K562 treated with DMSO at 1 percent for 4 hours (cell line): ENCODE data around the gene SREBF2. TPM values are rescaled to one million over a fixed set of nuclear protein-coding genes. Genes with fewer than 3 reads are reported as not detected.

Experiments
- total RNA-seq: library from RNA; unstranded; fragments of 300-600 nt; gene quantifications from 2 replicates; pipeline ENCODE4 v1.2.3, GENCODE V29; 2022; ENCODE audit not compliant: insufficient read depth

The SREBF2 gene
- total RNA-seq: 83.4 and 90.6 TPM in 2 replicates

DNA sequence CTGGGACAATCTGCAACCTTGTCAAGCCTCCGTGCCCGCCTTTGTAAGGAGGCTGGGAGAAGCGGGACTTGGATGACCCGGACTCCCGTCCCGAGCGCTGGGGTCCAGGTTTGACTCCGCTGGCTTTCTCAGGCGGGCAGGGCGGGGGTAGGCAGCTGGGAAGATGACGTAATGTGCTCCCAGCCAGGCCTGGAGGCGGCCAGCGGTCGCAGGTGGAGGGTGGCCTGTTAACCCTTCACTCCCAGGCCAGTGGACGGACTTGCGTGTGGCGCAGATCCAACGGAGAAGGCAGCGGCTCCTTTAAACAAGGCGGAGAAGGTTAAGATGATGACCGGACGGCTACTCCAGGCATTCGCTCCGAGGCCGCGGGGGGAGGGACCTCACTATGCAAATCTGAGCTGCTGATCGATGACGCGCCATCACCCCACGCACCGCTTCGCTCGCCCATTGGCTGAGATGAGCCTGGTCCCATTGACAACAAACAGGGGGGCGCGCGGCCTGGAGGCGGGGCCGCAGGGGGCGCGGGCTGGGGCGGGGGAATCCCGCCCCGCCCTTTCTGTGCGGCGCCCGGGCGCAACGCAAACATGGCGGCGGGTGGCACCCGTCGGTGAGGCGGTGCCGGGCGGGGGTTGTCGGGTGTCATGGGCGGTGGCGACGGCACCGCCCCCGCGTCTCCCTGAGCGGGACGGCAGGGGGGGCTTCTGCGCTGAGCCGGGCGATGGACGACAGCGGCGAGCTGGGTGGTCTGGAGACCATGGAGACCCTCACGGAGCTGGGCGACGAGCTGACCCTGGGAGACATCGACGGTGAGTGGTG, at the start of gene SREBF2:
TSS of gene SREBF2 (plus strand) at position 553 of the 816 bp plus-strand sequence. CDS start at position 719, 166 bp downstream.

DNA sequence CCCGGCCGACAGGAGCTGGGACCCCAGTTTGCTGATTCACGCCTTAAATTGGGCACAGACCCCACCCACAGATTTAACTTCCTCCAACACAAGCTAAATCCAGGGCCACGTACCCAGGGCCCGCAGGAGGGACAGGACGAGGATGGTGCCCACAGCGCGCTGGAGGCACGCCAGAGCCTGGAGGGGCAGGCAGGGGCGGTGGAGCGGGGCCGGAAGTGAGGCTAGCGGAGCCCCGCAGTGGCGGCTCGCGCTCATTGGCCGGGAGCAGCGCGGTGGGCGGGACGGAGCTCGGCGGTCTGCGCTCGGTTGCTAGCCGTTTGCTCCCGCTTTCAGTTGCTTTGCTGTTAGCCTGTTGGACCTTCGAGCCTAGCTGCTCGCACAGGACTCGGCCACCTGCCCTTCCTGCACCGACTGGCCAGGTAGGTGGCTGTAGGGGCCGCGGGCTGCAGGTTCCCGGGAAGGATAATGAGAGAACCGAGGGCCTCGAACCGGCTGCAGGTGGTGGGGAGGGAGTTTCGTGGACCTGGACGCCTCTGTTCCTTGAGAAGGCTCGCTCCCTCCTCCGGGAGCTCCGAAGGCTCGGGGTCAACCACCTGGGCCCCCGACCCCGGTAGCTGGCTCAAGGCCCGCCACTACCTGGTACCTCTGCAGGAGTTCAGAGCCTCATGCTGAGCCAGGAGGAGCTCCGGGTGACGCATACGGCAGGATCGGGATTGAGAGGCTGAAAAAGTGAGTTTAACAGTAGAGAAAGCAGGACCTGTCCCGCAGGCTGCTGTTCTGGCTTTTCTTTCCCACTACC, 32.4 kb upstream of the SREBF2 start, which contains the start of gene CCDC134:
TSS of gene CCDC134 (plus strand) at position 332 of the 799 bp plus-strand sequence. CDS start 8,212 bp downstream, outside the sequence.

DNA sequence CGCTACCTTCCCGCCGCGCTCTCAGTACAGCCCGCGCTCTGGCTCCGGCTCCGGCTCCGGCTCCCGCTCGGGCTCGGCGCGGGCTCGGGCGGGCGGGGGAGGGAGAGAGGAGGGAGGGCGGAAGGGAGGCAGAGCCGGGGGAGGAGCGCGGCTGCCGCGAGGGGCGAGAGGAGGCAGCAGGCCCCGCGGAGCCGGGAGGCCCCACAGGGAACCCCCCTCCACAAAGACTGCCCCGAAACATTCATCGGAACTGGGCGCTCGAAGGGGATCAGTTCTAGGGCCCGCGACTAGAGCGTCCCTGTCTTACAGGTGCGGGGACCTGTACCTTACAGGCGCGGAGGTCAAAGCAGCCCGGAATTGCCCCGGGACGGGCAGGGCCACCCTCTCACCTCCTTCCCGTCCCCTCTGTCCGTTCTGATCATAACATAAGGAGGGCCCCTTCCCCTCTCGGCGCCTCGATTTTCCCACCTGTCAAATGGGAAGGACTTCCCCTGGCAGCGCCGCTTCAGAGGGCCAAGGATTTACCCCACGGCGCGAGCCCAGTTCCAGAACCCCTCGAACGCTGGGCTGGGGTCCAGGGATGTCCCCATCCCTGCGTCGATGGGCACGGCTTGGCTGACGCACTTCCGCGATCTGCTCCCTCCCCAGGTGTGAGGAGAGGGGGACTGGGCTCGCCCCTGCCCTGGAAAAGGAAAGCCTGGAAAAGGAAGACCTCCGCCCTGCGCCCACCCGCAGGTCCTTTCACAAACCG, 82.3 kb downstream of the SREBF2 start, which contains the start of gene SHISA8:
TSS of gene SHISA8 (minus strand) at position 40 of the 751 bp plus-strand sequence. CDS start 407 bp downstream, outside the sequence.

DNA sequence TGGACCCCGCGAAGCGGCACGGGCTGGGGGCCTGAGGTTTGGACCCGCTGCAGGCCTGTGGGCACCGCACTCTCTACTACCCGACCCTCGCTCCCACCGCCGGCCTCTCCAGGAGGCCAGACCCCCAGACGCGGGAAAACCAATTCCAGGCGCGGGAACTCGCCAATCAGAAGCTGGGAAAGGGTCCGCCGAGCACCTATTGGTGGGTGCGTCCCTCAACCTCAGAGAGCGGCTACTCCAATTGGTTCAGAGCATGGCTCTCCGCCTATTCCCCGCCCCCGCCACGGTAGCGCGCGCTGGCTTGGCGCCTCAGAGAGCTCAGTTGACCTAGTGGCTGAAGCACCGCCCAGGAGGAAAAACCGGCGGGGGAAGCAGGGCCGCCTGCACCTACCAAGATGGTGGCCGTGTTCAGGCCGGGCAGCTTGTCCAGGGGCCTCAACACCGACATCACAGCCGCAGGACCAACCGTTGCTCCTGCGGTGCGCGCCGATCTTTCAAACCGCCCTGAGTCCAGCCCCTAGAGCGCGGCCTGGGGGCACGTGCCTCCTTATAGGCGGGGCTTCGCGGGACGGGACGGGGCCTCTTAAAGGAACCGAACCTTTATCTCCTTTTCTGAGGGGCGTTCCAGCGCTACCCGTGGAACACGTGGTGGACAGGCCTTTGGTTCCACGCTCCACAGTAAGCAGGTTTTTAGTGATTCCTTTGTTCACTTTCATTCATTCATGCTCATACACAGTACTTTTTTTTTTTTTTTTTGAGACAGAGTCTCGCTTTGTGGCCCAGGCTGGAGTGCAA, 113.9 kb downstream of the SREBF2 start, which contains the start of gene CENPM:
TSS of gene CENPM (minus strand) at position 524 of the 795 bp plus-strand sequence. CDS start at position 448, 76 bp downstream.

DNA sequence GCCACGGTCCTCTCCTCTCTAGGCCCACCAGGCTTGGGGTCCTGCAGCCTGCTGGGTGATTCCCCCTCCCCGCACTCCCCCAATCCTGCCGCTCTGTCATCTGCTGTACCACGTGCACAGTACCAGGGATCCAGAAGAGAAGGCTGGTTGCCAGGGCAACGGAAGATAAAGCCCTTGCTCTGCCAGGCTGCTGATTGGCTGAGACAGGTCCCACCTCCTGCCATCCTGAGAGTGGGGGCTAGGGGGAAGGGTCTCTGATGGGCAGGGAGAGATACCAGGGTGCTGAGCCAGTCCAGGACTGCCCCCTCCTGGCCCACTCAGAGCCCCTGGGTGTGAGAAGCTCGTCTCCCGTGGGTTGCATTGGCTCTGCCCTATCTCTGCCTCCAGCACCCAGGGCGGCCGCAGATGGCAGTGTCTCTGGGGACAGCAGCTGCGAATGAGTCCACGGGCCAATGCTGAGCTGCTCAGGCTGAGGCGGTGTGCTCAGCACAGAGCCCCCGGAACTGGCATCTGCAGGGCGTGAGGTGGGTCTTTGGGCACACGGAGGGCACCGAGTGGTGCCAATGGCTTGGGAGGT, 119.1 kb downstream of the SREBF2 start, which contains the start of gene SMIM45:
TSS of gene SMIM45 (plus strand) at position 253 of the 577 bp plus-strand sequence.

Other genes starting within 250 kb of the SREBF2 start
- gene PMM1, start 243.3 kb upstream of the SREBF2 start, total RNA-seq: 41.3 and 54.8 TPM in 2 replicates
- gene DESI1, start 212.1 kb upstream of the SREBF2 start, total RNA-seq: 12.7 and 14.7 TPM in 2 replicates
- gene XRCC6, start 211.8 kb upstream of the SREBF2 start, total RNA-seq: 255 and 261 TPM in 2 replicates
- gene SNU13, start 144.2 kb upstream of the SREBF2 start, total RNA-seq: 112 and 113 TPM in 2 replicates
- not detected in 2 replicates for gene MEI1, start 133.6 kb upstream of the SREBF2 start, total RNA-seq
- gene CCDC134, start 32.4 kb upstream of the SREBF2 start, total RNA-seq: 2.4 and 4.0 TPM in 2 replicates
- gene SHISA8, start 82.0 kb downstream of the SREBF2 start, total RNA-seq: not detected in 2 replicates
- 0.40 and 0.42 TPM in 2 replicates for gene TNFRSF13C, start 93.7 kb downstream of the SREBF2 start, total RNA-seq
- 39.0 and 39.2 TPM in 2 replicates for gene CENPM, start 114.0 kb downstream of the SREBF2 start, total RNA-seq
- gene SEPTIN3, start 136.3 kb downstream of the SREBF2 start, total RNA-seq: 0.25 TPM in 1 of 2 replicates, not detected in the other
- gene WBP2NL, start 165.7 kb downstream of the SREBF2 start, total RNA-seq: not detected in 2 replicates
- 34.1 and 34.2 TPM in 2 replicates for gene NAGA, start 237.7 kb downstream of the SREBF2 start, total RNA-seq
- gene PHETA2, start 241.1 kb downstream of the SREBF2 start, total RNA-seq: not detected in 2 replicates
- 51.2 and 62.3 TPM in 2 replicates for gene SMDT1, start 246.6 kb downstream of the SREBF2 start, total RNA-seq